OCI-LY7 (cell line): ENCODE measurements around the gene PCP2. TPM values are rescaled to one million over a fixed set of nuclear protein-coding genes. Genes with fewer than 3 reads are reported as not detected.

ENCODE experiments used
- BruUV-seq: library from RNA; stranded (reverse); fragments of 400-500 nt; replicated peaks from 2 replicates; lab custom pipeline; 2021; lab: Mats Ljungman, UMichigan
- CTCF ChIA-PET: fragments of 300-600 bp; sonication (Branson Sonifier 250); formaldehyde crosslinking; loops from one replicate; lab custom pipeline; 2022; ENCODE audit warnings: antibody characterized with exemption; ENCODE audit not compliant: unreplicated experiment; lab: Charles Lee
- POLR2A ChIA-PET: fragments of 300-600 bp; sonication (Branson Sonifier 250); formaldehyde crosslinking; loops from one replicate; lab custom pipeline; 2022; ENCODE audit warnings: antibody characterized with exemption; lab: Charles Lee
- DNase-seq: peaks from one replicate; pipeline ENCODE4 v3.0.0-alpha.2; 2015; ENCODE audit warnings: low spot score
- H2AFZ ChIP-seq: fragments of 200-600 bp; sonication (generic), shearing (Covaris generic); 2 replicates; pipeline ENCODE4 v1.6.1; 2014; ENCODE audit warnings: mild to moderate bottlenecking, antibody characterized with exemption, low read length, moderate library complexity
- H3K27ac ChIP-seq: fragments of 200-600 bp; sonication (generic); 2 replicates; pipeline ENCODE4 v1.5.1; 2014; ENCODE audit warnings: mixed run types, low read depth, mild to moderate bottlenecking, moderate library complexity, low read length, inconsistent platforms; ENCODE audit not compliant: poor library complexity, severe bottlenecking
- H3K36me3 ChIP-seq: fragments of 200-600 bp; sonication (generic); 2 replicates; pipeline ENCODE4 v1.6.1; 2014; ENCODE audit warnings: mild to moderate bottlenecking, antibody characterized with exemption, low read length, moderate library complexity, mixed read lengths; ENCODE audit not compliant: insufficient read depth
- H3K4me1 ChIP-seq: fragments of 200-600 bp; sonication (generic); 2 replicates; pipeline ENCODE4 v1.5.1; 2014; ENCODE audit warnings: mild to moderate bottlenecking, low read length; ENCODE audit not compliant: insufficient read depth, poor library complexity, severe bottlenecking
- H3K4me2 ChIP-seq: fragments of 200-600 bp; sonication (generic); 2 replicates; pipeline ENCODE4 v1.6.1; 2014; ENCODE audit warnings: mild to moderate bottlenecking, low read length
- H3K4me3 ChIP-seq: fragments of 200-600 bp; sonication (generic); 2 replicates; pipeline ENCODE4 v1.5.1; 2014; ENCODE audit warnings: mild to moderate bottlenecking, low read depth, low read length; ENCODE audit not compliant: poor library complexity, severe bottlenecking
- H3K79me2 ChIP-seq: fragments of 200-600 bp; sonication (generic); 2 replicates; pipeline ENCODE4 v1.6.1; 2016; ENCODE audit warnings: low read depth, mild to moderate bottlenecking, low read length, moderate library complexity, mixed read lengths; ENCODE audit not compliant: insufficient read depth
- H3K9me2 ChIP-seq: fragments of 200-600 bp; sonication (generic); 2 replicates; pipeline ENCODE4 v1.6.1; 2016; ENCODE audit warnings: mild to moderate bottlenecking, low read length, mixed read lengths; ENCODE audit not compliant: insufficient read depth
- H3K9me3 ChIP-seq: fragments of 200-600 bp; sonication (generic); 2 replicates; pipeline ENCODE4 v1.6.1; 2014; ENCODE audit warnings: mild to moderate bottlenecking, mixed run types, low read length, mixed read lengths
- H4K20me1 ChIP-seq: fragments of 200-600 bp; sonication (generic); 2 replicates; pipeline ENCODE4 v1.6.1; 2014; ENCODE audit warnings: mild to moderate bottlenecking, antibody characterized with exemption, low read length, moderate library complexity, mixed read lengths; ENCODE audit not compliant: insufficient read depth
- EZH2phosphoT487 ChIP-seq: fragments of 200-600 bp; sonication (generic); IDR thresholded peaks from 2 replicates; pipeline ENCODE4 v1.6.1; 2018; ENCODE audit warnings: low read depth, borderline replicate concordance, mild to moderate bottlenecking, mixed run types, antibody characterized with exemption, low read length, moderate library complexity, mixed read lengths
- intact Hi-C: fragments of 100-400 bp; cut with micrococcal nuclease; formaldehyde crosslinking; loops from one replicate; pipeline ENCODE4 v1.10.0; 2022; ENCODE audit not compliant: unreplicated experiment
- total RNA-seq, 2 experiments: library from RNA; depleted of rRNA in 1 of 2; stranded (reverse); fragments of >200 nt in 1 of 2; shearing (Covaris generic) in 1 of 2; gene quantifications; 2 replicates each; pipeline ENCODE4 v1.2.3, GENCODE V29; 2014 to 2022
- TF ChIP-seq, protein P1 (sequence below): fragments of 200-600 bp; sonication (generic); conservative IDR thresholded peaks from 2 replicates; pipeline ENCODE4 v1.5.1; 2014; ENCODE audit warnings: mild to moderate bottlenecking, antibody characterized with exemption, low read length, moderate library complexity, mixed read lengths

The PCP2 gene
- total RNA-seq, 2 experiments from 2014 or later, result 0.82 to 2.0 TPM

DNA sequence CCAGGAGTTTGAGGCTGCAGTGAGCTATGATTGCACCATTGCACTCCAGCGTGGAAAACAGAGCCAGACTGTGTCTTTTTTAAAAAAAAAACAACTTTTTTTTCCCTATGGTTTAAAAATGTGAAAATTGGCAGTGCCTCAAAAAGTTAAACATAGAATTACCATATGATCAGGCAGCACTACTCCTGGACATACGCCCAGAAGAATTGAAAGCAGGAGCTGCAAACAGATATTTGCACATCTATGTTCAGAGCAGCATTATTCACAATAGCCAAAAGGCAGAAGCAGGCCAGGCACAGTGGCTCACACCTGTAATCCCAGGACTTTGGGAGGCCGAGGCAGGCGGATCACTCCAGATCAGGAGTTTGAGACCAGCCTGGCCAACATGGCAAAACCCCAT, 31.6 kb upstream of the PCP2 start:
- H3K79me2 ChIP-seq, result no peaks in the 10 kb centered on the region
- H3K4me2 ChIP-seq, result no peak overlapping the region
- BruUV-seq, result no TSS peak
- H3K4me1 ChIP-seq, result no peaks in the 10 kb centered on the region
- H3K9me3 ChIP-seq, result no peaks in the 10 kb centered on the region
- POLR2A ChIA-PET, result no interaction called here
- H3K27ac ChIP-seq, result no peak overlapping the region
- no peak for DNase-seq
- no peaks in the 10 kb centered on the region for H4K20me1 ChIP-seq
- H3K9me2 ChIP-seq, result no peaks in the 10 kb centered on the region
- no peak overlapping the region for H3K4me3 ChIP-seq
- TF ChIP-seq, protein P1, sequence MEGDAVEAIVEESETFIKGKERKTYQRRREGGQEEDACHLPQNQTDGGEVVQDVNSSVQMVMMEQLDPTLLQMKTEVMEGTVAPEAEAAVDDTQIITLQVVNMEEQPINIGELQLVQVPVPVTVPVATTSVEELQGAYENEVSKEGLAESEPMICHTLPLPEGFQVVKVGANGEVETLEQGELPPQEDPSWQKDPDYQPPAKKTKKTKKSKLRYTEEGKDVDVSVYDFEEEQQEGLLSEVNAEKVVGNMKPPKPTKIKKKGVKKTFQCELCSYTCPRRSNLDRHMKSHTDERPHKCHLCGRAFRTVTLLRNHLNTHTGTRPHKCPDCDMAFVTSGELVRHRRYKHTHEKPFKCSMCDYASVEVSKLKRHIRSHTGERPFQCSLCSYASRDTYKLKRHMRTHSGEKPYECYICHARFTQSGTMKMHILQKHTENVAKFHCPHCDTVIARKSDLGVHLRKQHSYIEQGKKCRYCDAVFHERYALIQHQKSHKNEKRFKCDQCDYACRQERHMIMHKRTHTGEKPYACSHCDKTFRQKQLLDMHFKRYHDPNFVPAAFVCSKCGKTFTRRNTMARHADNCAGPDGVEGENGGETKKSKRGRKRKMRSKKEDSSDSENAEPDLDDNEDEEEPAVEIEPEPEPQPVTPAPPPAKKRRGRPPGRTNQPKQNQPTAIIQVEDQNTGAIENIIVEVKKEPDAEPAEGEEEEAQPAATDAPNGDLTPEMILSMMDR, result no peak
- no peak for TF ChIP-seq EZH2phosphoT487
- CTCF ChIA-PET, result no interaction called here
- intact Hi-C loops, result no loop called here
- H3K36me3 ChIP-seq, result no peaks in the 10 kb centered on the region
- no peak overlapping the region for H2AFZ ChIP-seq

DNA sequence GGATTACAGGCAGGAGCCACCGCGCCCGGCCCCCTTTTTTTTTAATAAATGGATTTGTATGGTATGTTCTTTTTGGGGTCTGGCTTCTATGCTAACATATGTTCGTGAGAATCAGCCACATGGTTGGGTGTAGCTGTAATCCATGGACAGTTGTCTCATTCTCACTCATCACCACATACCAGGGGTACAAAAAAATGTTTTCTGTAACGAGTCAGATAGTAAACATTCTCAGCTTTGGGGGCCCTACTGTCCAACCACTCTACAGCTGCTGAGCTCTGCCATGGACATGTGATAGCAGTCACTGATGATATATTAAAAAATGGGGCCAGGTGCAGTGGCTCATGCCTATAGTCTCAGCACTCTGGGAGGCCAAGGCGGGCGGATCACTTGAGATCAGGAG, 30.2 kb upstream of the PCP2 start:
- H3K9me3 ChIP-seq, result no peaks in the 10 kb centered on the region
- CTCF ChIA-PET, result no interaction called here
- no TSS peak for BruUV-seq
- no peaks in the 10 kb centered on the region for H4K20me1 ChIP-seq
- no peak overlapping the region for H2AFZ ChIP-seq
- DNase-seq, result no peak
- no peaks in the 10 kb centered on the region for H3K9me2 ChIP-seq
- no peaks in the 10 kb centered on the region for H3K36me3 ChIP-seq
- H3K4me3 ChIP-seq, result no peak overlapping the region
- no peaks in the 10 kb centered on the region for H3K79me2 ChIP-seq
- POLR2A ChIA-PET, result no interaction called here
- no peak overlapping the region for H3K27ac ChIP-seq
- no peak overlapping the region for H3K4me2 ChIP-seq
- intact Hi-C loops, result no loop called here
- H3K4me1 ChIP-seq, result peaks cover under 1% of the 10 kb centered on the region
- no peak for TF ChIP-seq EZH2phosphoT487
- TF ChIP-seq, protein P1, result no peak

DNA sequence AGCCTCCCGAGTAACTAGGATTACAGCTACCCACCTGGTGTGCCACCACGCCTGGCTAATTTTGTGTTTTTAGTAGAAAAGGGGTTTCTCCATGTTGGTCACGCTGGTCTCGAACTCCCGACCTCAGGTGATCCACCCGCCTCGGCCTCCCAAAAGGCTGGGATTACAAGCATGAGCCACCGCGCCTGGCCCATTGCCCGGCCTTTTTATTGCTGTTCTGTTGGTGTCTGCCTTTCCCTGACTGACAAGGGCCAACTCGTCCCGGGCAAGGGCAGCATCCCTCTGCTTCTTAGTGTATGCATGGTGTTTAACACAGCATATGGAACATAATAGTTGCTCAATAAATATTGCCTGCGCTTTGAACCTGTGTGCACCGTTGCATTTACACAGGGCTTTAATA, 29.1 kb upstream of the PCP2 start:
- no peaks in the 10 kb centered on the region for H3K79me2 ChIP-seq
- no peaks in the 10 kb centered on the region for H3K36me3 ChIP-seq
- no peak overlapping the region for H3K4me3 ChIP-seq
- peaks cover 9% of the 10 kb centered on the region for H3K4me1 ChIP-seq
- H2AFZ ChIP-seq, result no peak overlapping the region
- H3K9me2 ChIP-seq, result no peaks in the 10 kb centered on the region
- ChIA-PET POLR2A (no interaction called here), CTCF (no interaction called here)
- H3K9me3 ChIP-seq, result no peaks in the 10 kb centered on the region
- H3K4me2 ChIP-seq, result no peak overlapping the region
- no TSS peak for BruUV-seq
- intact Hi-C loops, result no loop called here
- H3K27ac ChIP-seq, result no peak overlapping the region
- TF ChIP-seq EZH2phosphoT487, result no peak
- TF ChIP-seq, protein P1, result no peak
- no peak for DNase-seq
- H4K20me1 ChIP-seq, result no peaks in the 10 kb centered on the region
